A549 treated with AZD9567 at 1 μM for 4 hours (cell line): ENCODE measurements around the gene LYZL1. TPM values are rescaled to one million over a fixed set of nuclear protein-coding genes. Genes with fewer than 3 reads are reported as not detected.

Experiments used
- total RNA-seq: library from RNA; stranded (reverse); fragments of 200-300 nt; extraction: Qiagen RNA extraction; gene quantifications from 5 replicates; pipeline ENCODE4 v1.2.3, GENCODE V29; 2022; ENCODE audit not compliant: insufficient read depth

Gene LYZL1
- total RNA-seq: not detected in 5 replicates

GRCh38 chr10:29288906-29289305 lies at the start of gene LYZL1:
LYZL1 (plus strand) TSS chr10:29289070; CDS start chr10:29291868, 2,798 bp downstream.

